Duodenal mucosa (tissue), 2 donors: ENCODE data around the gene NECTIN1.

Source experiments
- H3K27ac ChIP-seq: one replicate; pipeline ENCODE4 v1.7.0; 2013; ENCODE audit warnings: low read depth, low read length
- H3K27me3 ChIP-seq, 2 donors: one replicate each; pipeline ENCODE4 v1.7.0; 2013; ENCODE audit warnings: low read length in 2 of 2, control low read depth in 1 of 2; ENCODE audit not compliant: insufficient read depth in 2 of 2, control insufficient read depth in 1 of 2
- H3K36me3 ChIP-seq, 2 donors: one replicate each; pipeline ENCODE4 v1.7.0; 2013; ENCODE audit warnings: low read length in 2 of 2, control low read depth in 1 of 2; ENCODE audit not compliant: insufficient read depth in 2 of 2, control insufficient read depth in 1 of 2
- H3K4me1 ChIP-seq, 2 donors: one replicate each; pipeline ENCODE4 v1.7.0; 2013; ENCODE audit warnings: low read length in 2 of 2, control low read depth in 1 of 2; ENCODE audit not compliant: insufficient read depth in 2 of 2, control insufficient read depth in 1 of 2
- H3K4me3 ChIP-seq, 2 donors: one replicate each; pipeline ENCODE4 v1.7.0; 2013; ENCODE audit warnings: low read length in 2 of 2, low read depth in 1 of 2
- H3K9ac ChIP-seq, 2 donors: one replicate each; pipeline ENCODE4 v1.7.0; 2013; ENCODE audit warnings: low read length in 2 of 2, low read depth in 1 of 2
- H3K9me3 ChIP-seq, 2 donors: one replicate each; pipeline ENCODE4 v1.7.0; 2013; ENCODE audit warnings: low read length in 2 of 2, control low read depth in 1 of 2; ENCODE audit not compliant: control insufficient read depth in 1 of 2

Gene NECTIN1

DNA sequence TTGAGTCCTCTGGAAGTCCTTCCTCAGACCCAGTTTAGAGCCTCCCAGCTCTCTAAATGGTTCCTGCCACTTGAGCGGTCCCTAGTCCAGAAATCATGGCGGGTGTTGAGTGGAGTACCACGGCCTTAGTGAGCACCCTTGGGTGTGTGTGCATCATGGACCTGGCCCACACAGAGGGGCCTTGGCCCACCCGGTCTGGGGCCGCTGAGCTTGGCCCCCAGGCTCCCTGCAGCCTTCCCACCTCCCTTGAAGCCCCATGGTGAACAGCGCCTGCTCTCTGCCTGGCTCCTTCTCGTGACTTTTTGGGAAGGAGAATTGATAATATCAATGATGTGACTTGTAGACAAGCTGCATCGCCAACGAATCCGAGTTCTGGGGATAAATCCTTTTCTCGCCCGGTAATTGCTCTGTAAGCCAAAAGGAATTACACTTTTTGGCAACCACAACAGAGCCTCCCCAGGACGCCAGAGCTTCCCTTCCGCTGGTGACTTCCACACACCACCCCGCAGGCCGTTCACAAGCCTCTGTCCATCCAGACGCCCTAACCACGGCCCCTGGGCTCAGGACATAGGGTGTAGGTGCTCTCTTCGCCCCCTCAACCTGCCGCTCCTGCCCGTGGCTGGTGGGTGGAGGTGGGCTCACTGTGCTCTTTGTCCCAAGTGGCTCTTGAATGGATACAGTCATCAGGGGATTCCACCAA, 93.8 kb downstream of the NECTIN1 start:
- no peaks in the 10 kb centered on the region for H3K36me3 ChIP-seq
- no peak overlapping the region for H3K27ac ChIP-seq
- no peak overlapping the region for H3K4me3 ChIP-seq
- H3K9me3 ChIP-seq: no peaks in the 10 kb centered on the region
- no peaks in the 10 kb centered on the region for H3K4me1 ChIP-seq
- H3K9ac ChIP-seq: no peak overlapping the region
- H3K27me3 ChIP-seq: peaks cover 0 to 2% of the 10 kb centered on the region in 2 donors

DNA sequence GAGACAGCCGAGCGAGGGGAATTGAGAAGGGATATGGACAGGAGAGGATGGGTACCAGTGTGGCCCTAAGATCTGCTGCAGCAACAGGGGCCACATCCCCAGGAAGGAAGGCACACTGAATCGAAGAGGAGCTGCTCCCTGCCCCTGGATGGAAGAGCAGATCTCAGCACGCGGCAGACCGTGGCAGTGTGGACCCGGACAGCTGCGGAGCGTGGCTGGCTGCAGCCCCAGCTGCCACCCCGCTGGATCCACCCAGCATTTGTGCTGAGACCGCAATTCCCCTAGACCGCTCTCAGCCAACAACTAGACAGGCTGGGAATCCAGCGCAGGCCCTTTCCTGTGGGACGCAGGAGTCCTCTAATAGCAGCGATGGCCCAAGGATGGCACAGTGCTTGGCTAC, 94.7 kb downstream of the NECTIN1 start:
- Histone ChIP-seq H3K4me3 (no peak overlapping the region), H3K9me3 (no peaks in the 10 kb centered on the region), H3K9ac (no peak overlapping the region), H3K27me3 (peaks cover 0 to 2% of the 10 kb centered on the region in 2 donors), H3K4me1 (no peaks in the 10 kb centered on the region), H3K27ac (no peak overlapping the region), H3K36me3 (no peaks in the 10 kb centered on the region)

DNA sequence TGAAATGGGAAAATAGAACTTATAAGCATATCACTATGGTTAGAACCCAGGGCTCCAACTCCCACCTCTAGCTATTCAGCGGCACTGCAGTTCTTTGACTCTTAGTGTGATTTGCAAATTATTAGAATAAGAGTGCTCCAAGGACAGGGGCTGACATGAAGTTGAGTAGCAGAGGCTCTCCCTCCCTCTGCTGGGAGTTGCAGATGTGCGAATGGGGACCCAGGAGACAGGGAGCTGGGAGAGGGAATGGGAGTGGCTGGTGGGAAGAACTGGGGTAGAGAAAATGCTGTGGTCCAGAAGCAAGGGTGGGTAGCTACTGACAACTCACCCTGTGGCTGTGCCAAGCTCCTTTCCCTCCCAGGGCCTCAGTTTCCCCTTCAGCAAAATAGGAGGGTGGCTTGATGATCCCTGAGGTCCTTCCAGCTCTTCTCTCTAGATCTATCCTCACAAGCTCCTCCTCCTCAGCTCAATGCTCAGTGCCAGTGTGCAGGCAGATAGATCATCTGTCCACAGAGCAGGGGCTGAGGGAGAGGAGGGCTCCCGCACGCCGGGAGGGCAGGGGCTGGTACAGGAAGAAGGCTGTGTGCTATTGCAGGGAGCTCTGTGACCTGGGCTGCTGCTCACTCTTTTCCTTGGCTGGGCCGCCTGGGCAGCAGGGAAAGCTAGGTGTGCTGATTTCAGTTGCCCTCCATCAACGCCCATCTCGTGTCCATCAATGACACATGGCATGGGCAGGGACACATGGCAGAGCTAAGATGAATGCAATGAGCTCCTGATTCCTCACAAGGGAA, 99.0 kb downstream of the NECTIN1 start:
- Histone ChIP-seq H3K9ac (no peak overlapping the region), H3K36me3 (no peaks in the 10 kb centered on the region), H3K4me3 (no peak overlapping the region), H3K27ac (no peak overlapping the region), H3K27me3 (no peaks in the 10 kb centered on the region), H3K9me3 (no peaks in the 10 kb centered on the region), H3K4me1 (peaks cover 0 to 7% of the 10 kb centered on the region in 2 donors)

DNA sequence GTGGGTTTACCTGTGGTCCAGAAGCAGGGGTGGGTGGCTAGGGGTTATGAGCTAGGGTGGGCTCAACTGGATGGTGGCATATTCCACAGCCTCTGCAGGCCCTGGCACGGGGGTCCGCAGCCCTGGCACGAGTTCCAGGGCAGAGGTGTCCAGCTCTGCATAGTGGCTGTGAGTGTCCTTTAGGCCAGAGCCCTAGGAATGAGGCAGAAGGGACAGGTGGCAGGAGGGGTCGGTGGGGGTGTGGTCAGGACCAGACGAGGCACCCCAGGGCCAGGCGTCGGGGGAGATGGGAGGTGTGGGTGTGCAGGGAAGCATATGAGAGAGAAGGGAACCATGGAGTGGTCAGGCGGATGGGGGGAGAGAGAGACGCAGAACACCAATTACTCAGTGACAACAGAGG, 99.9 kb downstream of the NECTIN1 start:
- Histone ChIP-seq H3K4me3 (no peak overlapping the region), H3K4me1 (peaks cover 0 to 7% of the 10 kb centered on the region in 2 donors), H3K27me3 (no peaks in the 10 kb centered on the region), H3K27ac (no peak overlapping the region), H3K9me3 (no peaks in the 10 kb centered on the region), H3K36me3 (no peaks in the 10 kb centered on the region), H3K9ac (no peak overlapping the region)

DNA sequence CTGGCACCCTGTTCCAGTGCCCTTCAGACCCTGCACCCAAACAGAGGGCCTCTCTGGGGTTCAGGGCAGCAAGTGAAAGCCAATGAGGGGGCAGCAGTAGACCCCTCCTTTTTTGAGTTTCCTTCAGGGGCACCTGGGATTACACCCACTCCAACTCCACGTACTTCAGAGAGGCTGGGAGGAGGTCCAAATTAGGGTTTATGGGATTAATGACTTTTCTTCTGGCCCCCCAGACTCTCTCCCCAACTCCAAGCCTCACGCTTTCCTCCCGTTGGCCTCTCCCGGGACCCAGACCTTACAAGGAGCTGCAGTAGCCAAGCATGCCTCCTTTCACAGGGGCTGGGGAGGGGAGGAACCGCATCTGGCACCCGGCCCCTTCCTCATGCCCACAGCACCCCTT, 101.7 kb downstream of the NECTIN1 start:
- no peaks in the 10 kb centered on the region for H3K27me3 ChIP-seq
- H3K9ac ChIP-seq: no peak overlapping the region
- no peaks in the 10 kb centered on the region for H3K36me3 ChIP-seq
- peaks cover 0 to 7% of the 10 kb centered on the region in 2 donors for H3K4me1 ChIP-seq
- H3K4me3 ChIP-seq: no peak overlapping the region
- H3K27ac ChIP-seq: no peak overlapping the region
- no peaks in the 10 kb centered on the region for H3K9me3 ChIP-seq

- H3K4me3 ChIP-seq: no peak overlapping the region
- no peak overlapping the region for H3K9ac ChIP-seq
These were observed 102.1 kb downstream of the NECTIN1 start for GRCh38 chr11:119626871-119627270.

DNA sequence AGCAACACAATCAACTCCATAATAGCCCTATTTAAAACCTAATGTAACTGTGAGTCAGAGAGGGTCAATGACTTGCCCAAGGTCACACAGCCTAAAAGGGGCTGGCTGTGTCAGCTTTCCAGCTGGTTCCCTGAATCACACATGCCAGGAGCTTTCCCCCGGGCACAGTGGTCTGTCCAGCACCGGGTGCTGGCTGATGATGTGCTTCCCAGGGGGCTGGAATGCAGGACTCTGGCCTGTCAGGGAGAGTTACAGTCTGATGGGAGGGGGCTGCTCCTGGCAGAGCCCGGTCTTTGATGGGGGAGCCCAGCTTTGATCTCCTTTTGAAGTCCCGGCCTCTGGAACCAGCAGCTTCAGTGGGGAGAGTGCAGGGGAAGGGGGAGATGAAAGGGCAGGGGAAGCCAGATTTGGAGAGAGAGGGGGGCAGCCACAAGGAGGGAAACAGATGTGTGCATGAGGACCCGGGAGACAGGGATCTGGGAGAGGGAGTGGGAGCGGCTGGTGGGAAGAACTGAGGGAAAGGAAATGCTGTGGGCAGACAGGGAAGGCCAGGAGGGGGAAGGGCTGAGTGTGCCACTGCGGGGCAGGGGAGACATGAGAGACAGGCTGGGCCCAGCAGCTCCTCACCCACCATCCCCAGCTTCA, 102.7 kb downstream of the NECTIN1 start:
- Histone ChIP-seq H3K27ac (no peak overlapping the region), H3K9ac (no peak overlapping the region), H3K36me3 (no peaks in the 10 kb centered on the region)

More at GRCh38 chr11:119626871-119627270, 102.1 kb downstream of the NECTIN1 start:
- Histone ChIP-seq H3K4me1 (peaks cover 0 to 7% of the 10 kb centered on the region in 2 donors), H3K36me3 (no peaks in the 10 kb centered on the region), H3K9me3 (no peaks in the 10 kb centered on the region), H3K27me3 (no peaks in the 10 kb centered on the region), H3K27ac (no peak overlapping the region)

DNA sequence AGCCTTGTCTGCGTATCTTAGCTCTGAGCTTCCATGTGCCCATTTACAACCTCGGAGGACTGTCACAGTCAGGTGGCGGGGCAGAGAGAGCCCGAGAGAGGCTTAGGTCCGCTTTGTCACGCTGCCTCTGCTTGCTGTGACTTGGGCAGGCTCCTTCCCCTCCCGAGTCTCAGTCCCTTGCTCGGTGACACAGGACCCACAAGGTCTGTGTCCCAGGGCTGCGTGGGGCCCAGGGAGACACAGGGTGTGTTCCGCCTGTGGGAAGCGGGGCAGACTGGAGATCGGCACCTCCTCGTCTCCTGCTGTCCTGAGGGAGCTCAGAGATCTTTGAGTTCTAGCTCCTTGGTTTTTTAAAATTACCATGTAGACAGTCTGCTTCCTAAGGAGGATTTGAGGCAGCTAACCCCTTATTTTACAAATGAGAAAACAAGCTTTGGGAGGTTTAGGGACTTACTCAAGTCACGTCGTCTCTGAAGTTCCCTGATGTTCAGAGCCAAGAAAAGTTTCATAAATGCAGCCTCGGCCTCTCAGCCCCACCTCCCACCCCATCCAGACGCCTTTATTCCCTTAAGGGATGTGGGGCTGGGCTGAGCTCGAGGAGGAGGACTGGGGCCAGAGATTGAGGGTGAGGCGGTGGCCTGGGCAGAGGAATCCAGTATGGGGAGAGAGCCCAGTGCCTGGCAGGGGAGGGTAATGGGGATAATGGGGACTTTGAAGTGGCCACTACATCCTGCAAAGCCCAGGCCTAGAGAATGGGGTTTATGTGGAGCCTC, 103.6 kb downstream of the NECTIN1 start:
- H3K4me1 ChIP-seq: peaks cover 0 to 7% of the 10 kb centered on the region in 2 donors
- H3K9ac ChIP-seq: no peak overlapping the region
- H3K27ac ChIP-seq: no peak overlapping the region
- H3K27me3 ChIP-seq: no peaks in the 10 kb centered on the region
- H3K9me3 ChIP-seq: no peaks in the 10 kb centered on the region
- H3K4me3 ChIP-seq: no peak overlapping the region
- no peaks in the 10 kb centered on the region for H3K36me3 ChIP-seq

More for the DNA sequence above, 102.7 kb downstream of the NECTIN1 start:
- Histone ChIP-seq H3K9me3 (no peaks in the 10 kb centered on the region), H3K4me3 (no peak overlapping the region), H3K27me3 (no peaks in the 10 kb centered on the region), H3K4me1 (peaks cover 0 to 7% of the 10 kb centered on the region in 2 donors)

GRCh38 chr11:119624629-119625028, 104.4 kb downstream of the NECTIN1 start:
- peaks cover 0 to 7% of the 10 kb centered on the region in 2 donors for H3K4me1 ChIP-seq
- no peaks in the 10 kb centered on the region for H3K27me3 ChIP-seq
- H3K9me3 ChIP-seq: no peaks in the 10 kb centered on the region

More at GRCh38 chr11:119624629-119625028, 104.4 kb downstream of the NECTIN1 start:
- Histone ChIP-seq H3K9ac (no peak overlapping the region), H3K4me3 (no peak overlapping the region), H3K27ac (no peak overlapping the region), H3K36me3 (no peaks in the 10 kb centered on the region)
